ENCODE results near the gene MYO7B. TPM values are rescaled to one million over a fixed set of nuclear protein-coding genes. Genes with fewer than 3 reads are reported as not detected.

MYO7B gene
- total RNA-seq, 1 experiment from 2014 or later: 28.0 TPM

DNA sequence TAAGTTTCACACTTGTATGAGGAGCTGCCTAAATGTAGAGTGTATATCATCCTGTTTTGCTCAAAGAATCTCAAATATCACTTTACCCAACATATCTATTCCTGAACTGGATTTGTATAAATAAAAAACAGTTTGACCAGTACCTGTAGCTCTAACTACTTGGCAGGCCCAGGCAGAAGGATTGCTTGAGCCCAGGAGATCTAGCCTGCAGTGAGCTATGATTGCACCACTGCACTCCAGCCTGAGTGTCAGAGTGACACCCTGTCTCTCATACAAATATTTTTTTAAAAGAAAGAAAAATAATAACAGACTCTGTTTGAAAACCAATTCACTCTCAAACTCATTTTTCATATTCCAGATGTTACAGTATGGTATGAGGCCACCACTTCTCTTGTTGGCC is 147.6 kb downstream of the MYO7B start:
- POLR2A ChIA-PET (ENCODE audit: unreplicated experiment): no interaction called here
- no peak overlapping the region for H3K4me3 ChIP-seq (ENCODE audit: low read length)
- H3K27me3 ChIP-seq (ENCODE audit: low read length): no peaks in the 10 kb centered on the region
- H3K27ac ChIP-seq (ENCODE audit: low read length): no peak overlapping the region
- no peaks in the 10 kb centered on the region for H3K36me3 ChIP-seq (ENCODE audit: low read depth, low read length)
- CTCF ChIA-PET: no interaction called here
- TF ChIP-seq EZH2phosphoT487 (IDR thresholded peaks at IDR 0.05; ENCODE audit: borderline replicate concordance, low read length) (no peak), EZH2 (IDR thresholded peaks at IDR 0.05; ENCODE audit: low read length, unreplicated experiment) (no peak)
- no peak for DNase-seq
- no peak overlapping the region for H3K9ac ChIP-seq (ENCODE audit: low read length)
- intact Hi-C loops (cut with micrococcal nuclease): no loop called here
- H3F3A ChIP-seq (ENCODE audit: low read length, unreplicated experiment): no peaks in the 10 kb centered on the region
- BruUV-seq (replicated peaks): no TSS peak
- no peak overlapping the region for H3K4me2 ChIP-seq (ENCODE audit: low read length)
- no peaks in the 10 kb centered on the region for H4K20me1 ChIP-seq (ENCODE audit: low read length)
- 0 out of 2 replicates have a peak, but pooled peaks cover under 1% of the 10 kb centered on the region for H3K9me3 ChIP-seq (ENCODE audit: low read length)
- H3K9me2 ChIP-seq (replicated peaks; ENCODE audit: low read length): no peaks in the 10 kb centered on the region
- no peak overlapping the region for H2AFZ ChIP-seq (ENCODE audit: low read length)
- no peaks in the 10 kb centered on the region for H3K4me1 ChIP-seq (ENCODE audit: insufficient read depth, low read length)
- H3K79me2 ChIP-seq (ENCODE audit: low read length): no peaks in the 10 kb centered on the region
- no peak for ATAC-seq

GRCh38 chr2:127683757-127684156 is 148.3 kb downstream of the MYO7B start:
- H3K4me3 ChIP-seq (ENCODE audit: low read length): no peak overlapping the region
- no peaks in the 10 kb centered on the region for H4K20me1 ChIP-seq (ENCODE audit: low read length)
- no peaks in the 10 kb centered on the region for H3F3A ChIP-seq (ENCODE audit: low read length, unreplicated experiment)
- no peak overlapping the region for H3K9ac ChIP-seq (ENCODE audit: low read length)
- H3K36me3 ChIP-seq (ENCODE audit: low read depth, low read length): no peaks in the 10 kb centered on the region
- CTCF ChIA-PET: no interaction called here
- no TSS peak for BruUV-seq (replicated peaks)
- H3K27me3 ChIP-seq (ENCODE audit: low read length): no peaks in the 10 kb centered on the region
- no peaks in the 10 kb centered on the region for H3K4me1 ChIP-seq (ENCODE audit: insufficient read depth, low read length)
- no peaks in the 10 kb centered on the region for H3K9me2 ChIP-seq (replicated peaks; ENCODE audit: low read length)
- POLR2A ChIA-PET (ENCODE audit: unreplicated experiment): no interaction called here
- H3K27ac ChIP-seq (ENCODE audit: low read length): no peak overlapping the region
- H3K79me2 ChIP-seq (ENCODE audit: low read length): no peaks in the 10 kb centered on the region
- 0 out of 2 replicates have a peak, but pooled peaks cover 5% of the 10 kb centered on the region for H3K9me3 ChIP-seq (ENCODE audit: low read length)
- DNase-seq (no peak), ATAC-seq (no peak)
- H3K4me2 ChIP-seq (ENCODE audit: low read length): no peak overlapping the region
- intact Hi-C loops (cut with micrococcal nuclease): no loop called here
- TF ChIP-seq EZH2phosphoT487 (IDR thresholded peaks at IDR 0.05; ENCODE audit: borderline replicate concordance, low read length) (no peak), EZH2 (IDR thresholded peaks at IDR 0.05; ENCODE audit: low read length, unreplicated experiment) (no peak)
- TF ChIP-seq, protein P1, sequence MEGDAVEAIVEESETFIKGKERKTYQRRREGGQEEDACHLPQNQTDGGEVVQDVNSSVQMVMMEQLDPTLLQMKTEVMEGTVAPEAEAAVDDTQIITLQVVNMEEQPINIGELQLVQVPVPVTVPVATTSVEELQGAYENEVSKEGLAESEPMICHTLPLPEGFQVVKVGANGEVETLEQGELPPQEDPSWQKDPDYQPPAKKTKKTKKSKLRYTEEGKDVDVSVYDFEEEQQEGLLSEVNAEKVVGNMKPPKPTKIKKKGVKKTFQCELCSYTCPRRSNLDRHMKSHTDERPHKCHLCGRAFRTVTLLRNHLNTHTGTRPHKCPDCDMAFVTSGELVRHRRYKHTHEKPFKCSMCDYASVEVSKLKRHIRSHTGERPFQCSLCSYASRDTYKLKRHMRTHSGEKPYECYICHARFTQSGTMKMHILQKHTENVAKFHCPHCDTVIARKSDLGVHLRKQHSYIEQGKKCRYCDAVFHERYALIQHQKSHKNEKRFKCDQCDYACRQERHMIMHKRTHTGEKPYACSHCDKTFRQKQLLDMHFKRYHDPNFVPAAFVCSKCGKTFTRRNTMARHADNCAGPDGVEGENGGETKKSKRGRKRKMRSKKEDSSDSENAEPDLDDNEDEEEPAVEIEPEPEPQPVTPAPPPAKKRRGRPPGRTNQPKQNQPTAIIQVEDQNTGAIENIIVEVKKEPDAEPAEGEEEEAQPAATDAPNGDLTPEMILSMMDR (conservative IDR thresholded peaks at IDR 0.05; ENCODE audit: low read depth, low read length): no peak
- H2AFZ ChIP-seq (ENCODE audit: low read length): no peak overlapping the region

- ChIA-PET CTCF (no interaction called here), POLR2A (ENCODE audit: unreplicated experiment) (no interaction called here)
- ATAC-seq: no peak
These were observed 150.1 kb downstream of the MYO7B start for GRCh38 chr2:127685410-127686080.

More at GRCh38 chr2:127685410-127686080, 150.1 kb downstream of the MYO7B start:
- TF ChIP-seq EZH2 (IDR thresholded peaks at IDR 0.05; ENCODE audit: low read length, unreplicated experiment) (no peak), EZH2phosphoT487 (IDR thresholded peaks at IDR 0.05; ENCODE audit: borderline replicate concordance, low read length) (no peak)
- TF ChIP-seq, protein P1 (conservative IDR thresholded peaks at IDR 0.05; ENCODE audit: low read depth, low read length): no peak
- H3K9ac ChIP-seq (ENCODE audit: low read length): no peak overlapping the region
- BruUV-seq (replicated peaks): no TSS peak
- H3K79me2 ChIP-seq (ENCODE audit: low read length): no peaks in the 10 kb centered on the region
- 0 out of 2 replicates have a peak, but pooled peaks cover 8% of the 10 kb centered on the region for H3K9me3 ChIP-seq (ENCODE audit: low read length)
- no peaks in the 10 kb centered on the region for H3K4me1 ChIP-seq (ENCODE audit: insufficient read depth, low read length)
- no peaks in the 10 kb centered on the region for H4K20me1 ChIP-seq (ENCODE audit: low read length)
- no peak overlapping the region for H3K4me3 ChIP-seq (ENCODE audit: low read length)
- no peaks in the 10 kb centered on the region for H3F3A ChIP-seq (ENCODE audit: low read length, unreplicated experiment)
- no peaks in the 10 kb centered on the region for H3K27me3 ChIP-seq (ENCODE audit: low read length)
- no peak overlapping the region for H2AFZ ChIP-seq (ENCODE audit: low read length)
- H3K4me2 ChIP-seq (ENCODE audit: low read length): no peak overlapping the region
- intact Hi-C loops (cut with micrococcal nuclease): no loop called here
- no peak for DNase-seq
- no peaks in the 10 kb centered on the region for H3K9me2 ChIP-seq (replicated peaks; ENCODE audit: low read length)
- no peaks in the 10 kb centered on the region for H3K36me3 ChIP-seq (ENCODE audit: low read depth, low read length)
- no peak overlapping the region for H3K27ac ChIP-seq (ENCODE audit: low read length)

Other genes with a start within 250 kb of the MYO7B start
- gene ERCC3, start 241.5 kb upstream of the MYO7B start, total RNA-seq (2014; rRNA removed): 39.0 and 44.3 TPM in 2 replicates
- gene MAP3K2, start 147.7 kb upstream of the MYO7B start, total RNA-seq (2014; rRNA removed): 54.6 and 64.7 TPM in 2 replicates
- 0.35 and 0.58 TPM in 2 replicates for gene PROC, start 117.3 kb upstream of the MYO7B start, total RNA-seq (2014; rRNA removed)
- 51.4 and 63.6 TPM in 2 replicates for gene IWS1, start 9.2 kb upstream of the MYO7B start, total RNA-seq (2014; rRNA removed)
- gene GPR17, start 110.5 kb downstream of the MYO7B start, total RNA-seq (2014; rRNA removed): 0.92 and 1.0 TPM in 2 replicates
- gene LIMS2, start 139.8 kb downstream of the MYO7B start, total RNA-seq (2014; rRNA removed): 4.6 and 5.0 TPM in 2 replicates
- 4.2 and 5.4 TPM in 2 replicates for gene SFT2D3, start 165.8 kb downstream of the MYO7B start, total RNA-seq (2014; rRNA removed)